B cell (primary cell): ENCODE data around the gene BRI3BP. TPM values are rescaled to one million over a fixed set of nuclear protein-coding genes. Genes with fewer than 3 reads are reported as not detected.

Source experiments
- ATAC-seq: fragments of 200-7000 bp; cut with Tn5 transposase; one replicate; pipeline ENCODE4 v1.10.0; 2021; ENCODE audit warnings: low read depth, mild to moderate bottlenecking, moderate number of reproducible peaks, moderate library complexity
- CTCF ChIA-PET: fragments of 350-600 bp; sonication (Branson Sonifier 250); formaldehyde crosslinking; loops from one replicate; lab custom pipeline; 2021; ENCODE audit warnings: antibody characterized with exemption, inconsistent platforms; lab: Charles Lee
- POLR2A ChIA-PET: fragments of 350-600 bp; sonication (Branson Sonifier 250); formaldehyde crosslinking; loops from one replicate; lab custom pipeline; 2021; ENCODE audit warnings: antibody characterized with exemption; lab: Charles Lee
- DNase-seq: peaks from one replicate; pipeline ENCODE4 v3.0.0; 2013
- H2AFZ ChIP-seq: 2 replicates; pipeline ENCODE4 v1.6.1; 2012; ENCODE audit warnings: mild to moderate bottlenecking, low read depth, low read length; ENCODE audit not compliant: insufficient read depth, poor library complexity, severe bottlenecking
- H3K27ac ChIP-seq, 2 donors: 1 replicate in 1 of 2; 2 replicates in 1 of 2; pipeline ENCODE4 v1.5.1; 2012 to 2013; ENCODE audit warnings: low read length in 2 of 2, mild to moderate bottlenecking in 2 of 2, moderate library complexity in 1 of 2
- H3K27me3 ChIP-seq, 4 experiments: fragments of 200-600 bp in 1 of 4; sonication (generic) in 1 of 4; replicated peaks in 1 of 4; 1 replicate in 2 of 4; 2 replicates in 2 of 4; pipeline versions ENCODE4 v1.6.1 to v1.7.0; 2013 to 2016; ENCODE audit warnings: low read length in 3 of 4, mild to moderate bottlenecking in 2 of 4, mixed read lengths in 1 of 4, moderate library complexity in 1 of 4; ENCODE audit not compliant: insufficient read depth in 4 of 4, control insufficient read depth in 3 of 4; ENCODE audit errors: control extremely low read depth in 1 of 4
- H3K36me3 ChIP-seq, 2 experiments: replicated peaks in 1 of 2; 1 replicate in 1 of 2; 2 replicates in 1 of 2; pipeline versions ENCODE4 v1.6.1 to v1.7.1; 2013; ENCODE audit warnings: low read length in 1 of 2; ENCODE audit not compliant: insufficient read depth in 2 of 2, control insufficient read depth in 1 of 2; ENCODE audit errors: control extremely low read depth in 1 of 2, extremely low read depth in 1 of 2
- H3K4me1 ChIP-seq, 2 donors: fragments of 200-600 bp in 1 of 2; sonication (generic) in 1 of 2; 1 replicate in 1 of 2; 2 replicates in 1 of 2; pipeline versions ENCODE4 v1.5.1 to v1.6.1; 2013 to 2017; ENCODE audit warnings: low read length in 2 of 2; ENCODE audit not compliant: control insufficient read depth in 2 of 2, insufficient read depth in 2 of 2
- H3K4me2 ChIP-seq: replicated peaks from 2 replicates; pipeline ENCODE3; 2012; ENCODE audit warnings: mild to moderate bottlenecking, low read depth, low read length; ENCODE audit not compliant: poor library complexity, severe bottlenecking
- H3K4me3 ChIP-seq, 5 experiments: fragments of 200-600 bp in 1 of 5; sonication (generic) in 1 of 5; 1 replicate in 3 of 5; 2 replicates in 2 of 5; pipeline versions ENCODE4 v1.5.1 to v1.7.0; 2011 to 2016; ENCODE audit warnings: low read length in 4 of 5, mild to moderate bottlenecking in 4 of 5, low read depth in 2 of 5, control low read depth in 1 of 5, moderate library complexity in 1 of 5; ENCODE audit not compliant: insufficient read depth in 1 of 5; ENCODE audit errors: control extremely low read depth in 1 of 5, extremely low read depth in 1 of 5
- H3K79me2 ChIP-seq: fragments of 200-600 bp; sonication (generic); one replicate; pipeline ENCODE4 v1.6.0; 2016; ENCODE audit warnings: low read length; ENCODE audit not compliant: control insufficient read depth, insufficient read depth
- H3K9ac ChIP-seq: fragments of 200-600 bp; sonication (generic); 2 replicates; pipeline ENCODE4 v1.6.1; 2017; ENCODE audit warnings: mild to moderate bottlenecking, low read length, moderate library complexity
- H3K9me3 ChIP-seq, 3 donors: one replicate each; pipeline versions ENCODE4 v1.6.1 to v1.7.1; 2013; ENCODE audit warnings: low read length in 2 of 3; ENCODE audit not compliant: control insufficient read depth in 2 of 3, insufficient read depth in 1 of 3; ENCODE audit errors: control extremely low read depth in 1 of 3
- H4K20me1 ChIP-seq: 2 replicates; pipeline ENCODE4 v1.6.0; 2012; ENCODE audit warnings: mild to moderate bottlenecking, low read length; ENCODE audit not compliant: insufficient read depth, control insufficient read depth, poor library complexity, severe bottlenecking
- H3K27ac Mint-ChIP-seq: one replicate; pipeline ENCODE4 v1.8.0; 2021; ENCODE audit warnings: mixed read lengths
- H3K27me3 Mint-ChIP-seq: one replicate; pipeline ENCODE4 v1.8.0; 2021; ENCODE audit warnings: mixed read lengths
- H3K4me1 Mint-ChIP-seq: one replicate; pipeline ENCODE4 v1.8.0; 2021; ENCODE audit warnings: mixed read lengths
- H3K4me3 Mint-ChIP-seq: one replicate; pipeline ENCODE4 v1.8.0; 2021; ENCODE audit warnings: mixed read lengths
- H3K9me3 Mint-ChIP-seq: one replicate; pipeline ENCODE4 v1.8.0; 2022; ENCODE audit warnings: mixed read lengths; ENCODE audit not compliant: insufficient read depth
- CTCF ChIP-seq: fragments of 200-600 bp; IDR thresholded peaks from one replicate; pipeline ENCODE4 v1.8.0; 2022; ENCODE audit warnings: antibody characterized with exemption, mild to moderate bottlenecking
- EZH2 ChIP-seq: IDR thresholded peaks from 2 replicates; pipeline ENCODE4 v1.6.1; 2012; ENCODE audit warnings: borderline replicate concordance, low read depth, mild to moderate bottlenecking, moderate library complexity, low read length; ENCODE audit not compliant: insufficient read depth, poor library complexity, severe bottlenecking
- WGBS: methylation state at CpG from one replicate; pipeline ENCODE4 v1.1.5; 2013; ENCODE audit warnings: missing lambda C conversion rate; ENCODE audit not compliant: insufficient coverage; 5-methylcytosine and 5-hydroxymethylcytosine counted together
- intact Hi-C: fragments of 100-400 bp; cut with micrococcal nuclease; formaldehyde crosslinking; loops from one replicate; pipeline ENCODE4 v1.10.0; 2022
- polyA plus RNA-seq: library from polyadenylated mRNA; depleted of rRNA; stranded (reverse); fragments of >200 nt; gene quantifications from 2 replicates; pipeline ENCODE4 v1.2.3, GENCODE V29; 2012
- total RNA-seq, 2 donors: library from RNA; stranded (reverse); fragments of 120-200 nt in 1 of 2; gene quantifications; 1 replicate in 1 of 2; 2 replicates in 1 of 2; pipeline versions ENCODE4 v1.2.3 to v1.2.4, GENCODE V29; 2013 to 2022

BRI3BP gene
- total and polyA plus RNA-seq, 2 donors (not counting 1 experiment from before 2014, with no cell fraction given) = 5.2 to 14.3 TPM

GRCh38 chr12:124972211-124972610 lies 21.2 kb upstream of the BRI3BP start:
- H3K27me3 Mint-ChIP-seq = no peaks in the 10 kb centered on the region

DNA sequence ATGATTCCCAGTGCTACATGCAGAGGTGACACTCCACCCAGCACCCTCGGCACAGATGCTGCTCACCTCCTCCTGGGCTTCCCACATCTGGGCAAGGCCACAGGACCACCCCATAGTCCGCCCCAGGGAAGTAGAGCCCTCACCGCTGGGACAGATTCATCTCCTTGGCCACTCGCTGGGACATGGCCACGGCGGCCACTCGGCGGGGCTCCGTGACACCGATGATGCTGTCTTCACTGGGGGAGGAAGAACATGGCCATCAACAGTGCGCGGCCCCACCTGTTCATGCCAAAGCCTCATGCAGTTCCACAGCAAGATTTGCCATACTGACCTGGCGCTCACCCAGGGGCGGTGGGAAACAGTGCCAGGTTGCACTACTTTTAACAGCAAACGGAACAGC lies 18.2 kb upstream of the BRI3BP start:
- H3K36me3 ChIP-seq = peaks cover 0 to 68% of the 10 kb centered on the region in 2 experiments
- no peak for ATAC-seq
- DNase-seq = no peak
- H3K27me3 ChIP-seq = no peaks in the 10 kb centered on the region
- H2AFZ ChIP-seq = no peak overlapping the region
- H3K79me2 ChIP-seq = no peaks in the 10 kb centered on the region
- H3K4me3 ChIP-seq = no peak overlapping the region
- 98% methylated on average over 13 of the region's 15 CpGs for WGBS
- Mint-ChIP-seq H3K4me3 (no peak overlapping the region), H3K9me3 (no peaks in the 10 kb centered on the region), H3K27ac (no peak overlapping the region), H3K27me3 (no peaks in the 10 kb centered on the region), H3K4me1 (no peaks in the 10 kb centered on the region)
- H3K9ac ChIP-seq = no peak overlapping the region
- CTCF ChIA-PET = interaction anchor here (1.2 kb wide), 1 partner anchor 35 kb away, joined by 3 read pairs; no protein-coding TSS in a partner anchor
- POLR2A ChIA-PET = no interaction called here
- H3K27ac ChIP-seq = no peak overlapping the region
- no peak overlapping the region for H3K4me2 ChIP-seq
- no peaks in the 10 kb centered on the region for H3K9me3 ChIP-seq
- intact Hi-C loops = no loop called here
- H3K4me1 ChIP-seq = no peaks in the 10 kb centered on the region
- no peak for TF ChIP-seq EZH2
- no peak for TF ChIP-seq CTCF
- H4K20me1 ChIP-seq = peaks cover 9% of the 10 kb centered on the region

More at GRCh38 chr12:124972211-124972610, 21.2 kb upstream of the BRI3BP start:
- WGBS = 95% methylated on average over 10 of the region's 10 CpGs
- no peaks in the 10 kb centered on the region for H3K27me3 ChIP-seq
- no peak overlapping the region for H3K9ac ChIP-seq
- ChIA-PET CTCF (no interaction called here), POLR2A (no interaction called here)
- H3K4me3 ChIP-seq = no peak overlapping the region
- intact Hi-C loops = no loop called here
- H3K9me3 ChIP-seq = no peaks in the 10 kb centered on the region
- no peak overlapping the region for H3K27ac ChIP-seq
- H3K9me3 Mint-ChIP-seq = no peaks in the 10 kb centered on the region
- H3K4me1 Mint-ChIP-seq = no peaks in the 10 kb centered on the region
- H3K4me3 Mint-ChIP-seq = no peak overlapping the region
- no peak overlapping the region for H3K27ac Mint-ChIP-seq
- no peak for DNase-seq
- no peaks in the 10 kb centered on the region for H3K4me1 ChIP-seq
- no peaks in the 10 kb centered on the region for H3K79me2 ChIP-seq
- H2AFZ ChIP-seq = no peak overlapping the region
- peaks cover 5% of the 10 kb centered on the region for H4K20me1 ChIP-seq
- H3K36me3 ChIP-seq = peaks cover 0 to 63% of the 10 kb centered on the region in 2 experiments
- no peak for TF ChIP-seq EZH2
- TF ChIP-seq CTCF = no peak
- H3K4me2 ChIP-seq = no peak overlapping the region
- no peak for ATAC-seq
